GM19099 (cell line): ENCODE results near the gene ZNF497.
A peak's percentile ranks its signal among the peaks of the same experiment; 100 is the strongest.

Experiments
- POLR2A ChIP-seq: IDR thresholded peaks from 3 replicates; pipeline ENCODE4 v1.6.1; 2011; ENCODE audit warnings: low read depth; ENCODE audit not compliant: insufficient read length; ENCODE audit errors: extremely low read depth

ZNF497 gene

GRCh38 chr19:58362272-58362994 lies at the start of gene ZNF497:
TSS of gene ZNF497 (minus strand) at chr19:58362751. CDS start at chr19:58357635, 5,116 bp downstream.
- TF ChIP-seq POLR2A = peak; percentile 73

DNA sequence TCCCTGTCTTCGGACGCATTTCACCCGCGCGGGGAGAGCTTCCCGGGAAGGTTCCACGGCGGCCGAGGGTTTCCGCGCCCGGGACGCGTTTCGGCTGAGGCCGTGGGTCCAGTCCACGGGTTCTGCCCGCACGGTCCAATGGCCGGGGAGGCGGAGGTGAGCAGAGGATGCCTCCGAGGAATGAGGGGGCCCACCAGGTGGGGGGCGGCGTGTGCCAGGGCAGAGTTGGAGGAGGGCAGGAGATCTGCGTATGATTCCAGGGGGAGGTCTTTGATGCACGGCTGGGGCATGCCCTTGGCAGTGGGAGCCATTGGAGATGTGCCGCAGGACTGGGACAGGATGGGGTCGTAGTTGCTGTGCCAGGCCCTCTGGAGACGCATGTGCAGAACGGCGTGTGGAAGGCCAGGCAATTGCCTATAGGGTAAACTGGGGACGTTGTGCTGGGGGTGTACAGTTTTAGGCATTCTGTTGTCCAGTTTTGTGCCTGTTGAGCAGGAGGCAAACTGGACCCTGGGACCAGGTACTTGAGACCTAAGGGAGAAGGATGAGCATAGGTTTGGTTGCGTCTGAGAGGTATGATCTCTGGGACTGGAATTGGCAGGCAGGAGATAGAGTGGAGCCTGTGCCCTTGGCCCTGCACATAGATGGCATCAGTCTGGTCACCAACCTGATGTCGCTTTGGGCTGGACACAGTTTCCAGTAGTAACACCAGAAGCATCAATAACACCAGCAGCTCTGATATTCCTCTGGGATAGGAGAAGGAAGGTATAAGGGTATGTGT lies 46.6 kb upstream of the ZNF497 start:
- no peak for TF ChIP-seq POLR2A

- TF ChIP-seq POLR2A = peak; percentile 85
Measured at GRCh38 chr19:58408152-58409009, 45.8 kb upstream of the ZNF497 start, which contains the start of gene ZNF584. TSS of gene ZNF584 (plus strand) at chr19:58408649. CDS start at chr19:58409148, 499 bp downstream.

DNA sequence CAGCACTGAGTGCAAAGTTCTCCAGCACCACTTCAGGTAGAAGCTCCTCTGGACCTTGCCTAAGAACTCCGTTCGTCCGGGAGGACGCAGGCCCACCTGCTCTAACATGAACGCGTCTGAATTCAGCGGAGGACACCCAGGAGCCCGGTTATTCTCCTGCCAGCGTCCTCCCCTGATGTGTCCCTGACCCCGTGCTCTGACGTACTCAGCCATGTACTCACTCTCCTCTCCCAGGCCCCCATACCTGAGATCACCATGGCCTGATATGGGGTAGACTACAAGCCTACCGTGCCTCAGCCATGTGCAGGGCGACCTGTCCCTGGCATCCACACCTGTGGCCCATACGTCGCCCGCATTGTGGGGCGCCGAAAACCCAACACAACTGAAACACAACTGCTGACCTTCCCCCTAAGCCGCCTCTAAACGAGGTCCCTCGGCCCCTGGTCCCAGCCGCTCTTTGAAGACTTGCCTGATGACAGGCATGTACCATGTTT lies 45.2 kb upstream of the ZNF497 start:
- no peak for TF ChIP-seq POLR2A

DNA sequence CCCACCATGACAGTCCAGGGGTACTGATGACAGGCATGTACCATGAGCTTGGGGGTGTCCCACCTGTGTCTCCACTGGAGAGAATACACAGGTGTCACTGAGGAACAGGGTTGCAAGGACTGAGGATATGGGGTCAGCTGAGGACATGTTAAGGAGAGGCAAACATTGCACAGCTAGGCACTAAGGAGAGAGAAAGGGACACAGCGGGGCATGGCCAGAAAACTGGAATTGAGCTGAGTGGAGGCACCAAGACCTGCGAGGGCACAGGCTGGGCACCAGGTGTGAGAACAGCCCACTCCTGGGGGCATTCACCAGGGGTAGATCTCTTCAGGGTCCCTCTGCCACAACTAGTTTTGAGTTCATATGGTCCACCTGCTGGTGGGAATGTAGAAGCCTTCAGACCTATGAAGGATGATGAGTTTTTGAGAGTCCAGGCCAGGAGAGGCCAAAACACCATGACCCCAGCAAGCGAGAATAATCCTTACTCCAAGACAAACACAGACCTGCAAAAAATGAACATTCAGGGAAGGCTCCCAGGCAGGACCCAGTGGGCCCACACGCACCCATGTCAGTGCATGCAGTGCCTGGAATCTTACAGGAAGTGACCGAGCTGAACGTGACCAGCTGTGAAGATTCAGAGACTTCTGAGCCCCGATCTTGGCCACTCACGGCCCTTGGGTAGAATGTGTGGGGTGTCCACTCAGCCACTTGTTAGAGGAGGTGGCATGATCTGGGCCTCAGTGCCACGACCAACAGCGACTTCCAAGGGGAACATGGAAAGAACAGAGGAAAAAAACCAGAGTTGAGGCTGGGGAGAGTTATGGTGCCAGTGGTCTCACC lies 44.5 kb upstream of the ZNF497 start:
- no peak for TF ChIP-seq POLR2A

DNA sequence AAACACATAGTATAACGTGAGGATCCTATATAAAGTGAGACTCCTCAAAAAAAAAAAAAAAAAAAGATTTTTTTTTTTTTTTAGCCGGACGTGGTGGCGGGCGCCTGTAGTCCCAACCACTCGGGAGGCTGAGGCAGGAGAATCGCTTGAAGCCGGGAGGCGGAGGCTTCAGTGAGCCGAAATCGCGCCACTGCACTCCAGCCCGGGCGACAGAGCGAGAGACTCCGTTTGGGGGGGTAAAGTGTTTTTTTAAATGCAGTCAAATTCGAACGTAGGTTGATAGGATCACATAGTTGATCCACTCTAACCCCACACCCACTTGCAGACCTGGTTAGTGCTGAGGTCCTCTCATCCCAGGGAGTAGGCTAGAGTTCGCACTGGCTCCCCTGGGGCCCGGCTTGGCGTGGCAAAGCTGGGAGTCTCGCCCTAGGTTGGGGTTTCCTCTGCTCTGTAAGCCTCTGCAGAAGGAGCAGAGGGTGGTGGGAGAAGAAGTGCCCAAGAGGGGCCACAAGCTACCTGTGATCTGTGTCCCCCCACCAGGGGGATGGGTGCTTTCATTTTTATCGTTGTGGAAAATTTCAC lies 39.4 kb upstream of the ZNF497 start:
- TF ChIP-seq POLR2A = no peak

- TF ChIP-seq POLR2A = peak; percentile 85
Measured at GRCh38 chr19:58400916-58401839, 38.6 kb upstream of the ZNF497 start.

- TF ChIP-seq POLR2A = no peak
Measured at GRCh38 chr19:58400316-58400915, 37.9 kb upstream of the ZNF497 start.

GRCh38 chr19:58399903-58400302 lies 37.4 kb upstream of the ZNF497 start:
- TF ChIP-seq POLR2A = no peak

DNA sequence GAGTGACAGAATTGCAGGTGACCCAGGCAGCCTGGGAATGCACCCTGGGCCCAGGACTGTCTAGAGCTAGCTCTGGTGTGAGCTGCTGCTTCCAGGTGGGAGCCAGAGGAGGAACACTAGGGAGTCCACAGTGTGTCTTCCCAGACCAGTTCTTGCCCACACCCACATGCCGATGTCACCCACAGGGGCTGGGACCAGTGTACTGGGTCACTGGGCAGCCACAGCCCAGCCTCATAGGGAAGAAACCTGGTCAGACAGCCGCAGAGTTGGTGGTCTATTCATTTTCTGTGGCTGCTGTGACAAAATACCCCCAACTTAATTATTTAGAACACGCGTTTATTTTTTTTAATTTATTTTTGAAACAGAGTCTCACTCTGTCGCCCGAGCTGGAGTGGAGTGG lies 36.0 kb upstream of the ZNF497 start:
- TF ChIP-seq POLR2A = no peak

- TF ChIP-seq POLR2A = no peak
Measured at GRCh38 chr19:58398087-58398486, 35.5 kb upstream of the ZNF497 start.

GRCh38 chr19:58397533-58398037 lies 35.0 kb upstream of the ZNF497 start:
- TF ChIP-seq POLR2A = no peak
